LNCAP (cell line): Measurements from ENCODE around the gene AKAP10.

Experiments used
- CTCF ChIP-seq: fragments of 450-650 bp; IDR thresholded peaks from 2 replicates; pipeline ENCODE4 v1.5.1; 2017; ENCODE audit warnings: mild to moderate bottlenecking

The AKAP10 gene

GRCh38 chr17:20009052-20009301, 31.3 kb upstream of the AKAP10 start:
- no peak for TF ChIP-seq CTCF

- TF ChIP-seq CTCF: no peak
Measured at GRCh38 chr17:20008242-20009051, 30.8 kb upstream of the AKAP10 start.

GRCh38 chr17:19996502-19996901, 18.9 kb upstream of the AKAP10 start:
- TF ChIP-seq CTCF: no peak

- no peak for TF ChIP-seq CTCF
Measured at GRCh38 chr17:19996086-19996485, 18.5 kb upstream of the AKAP10 start.

GRCh38 chr17:19992803-19993713, 15.4 kb upstream of the AKAP10 start:
- peak; percentile 67 for TF ChIP-seq CTCF

GRCh38 chr17:19991252-19991885, 13.7 kb upstream of the AKAP10 start:
- no peak for TF ChIP-seq CTCF

- no peak for TF ChIP-seq CTCF
Measured at GRCh38 chr17:19987897-19988296, 10.3 kb upstream of the AKAP10 start.
